B cell (primary cell): ENCODE measurements around the gene MRPS11.

ENCODE experiments used
- EZH2 ChIP-seq: IDR thresholded peaks from 2 replicates; pipeline ENCODE4 v1.6.1; 2012; ENCODE audit warnings: borderline replicate concordance, low read depth, mild to moderate bottlenecking, moderate library complexity, low read length; ENCODE audit not compliant: insufficient read depth, poor library complexity, severe bottlenecking
- TF ChIP-seq, protein P1 (sequence below): fragments of 200-600 bp; IDR thresholded peaks from one replicate; pipeline ENCODE4 v1.8.0; 2022; ENCODE audit warnings: antibody characterized with exemption, mild to moderate bottlenecking

- TF ChIP-seq, protein P1, sequence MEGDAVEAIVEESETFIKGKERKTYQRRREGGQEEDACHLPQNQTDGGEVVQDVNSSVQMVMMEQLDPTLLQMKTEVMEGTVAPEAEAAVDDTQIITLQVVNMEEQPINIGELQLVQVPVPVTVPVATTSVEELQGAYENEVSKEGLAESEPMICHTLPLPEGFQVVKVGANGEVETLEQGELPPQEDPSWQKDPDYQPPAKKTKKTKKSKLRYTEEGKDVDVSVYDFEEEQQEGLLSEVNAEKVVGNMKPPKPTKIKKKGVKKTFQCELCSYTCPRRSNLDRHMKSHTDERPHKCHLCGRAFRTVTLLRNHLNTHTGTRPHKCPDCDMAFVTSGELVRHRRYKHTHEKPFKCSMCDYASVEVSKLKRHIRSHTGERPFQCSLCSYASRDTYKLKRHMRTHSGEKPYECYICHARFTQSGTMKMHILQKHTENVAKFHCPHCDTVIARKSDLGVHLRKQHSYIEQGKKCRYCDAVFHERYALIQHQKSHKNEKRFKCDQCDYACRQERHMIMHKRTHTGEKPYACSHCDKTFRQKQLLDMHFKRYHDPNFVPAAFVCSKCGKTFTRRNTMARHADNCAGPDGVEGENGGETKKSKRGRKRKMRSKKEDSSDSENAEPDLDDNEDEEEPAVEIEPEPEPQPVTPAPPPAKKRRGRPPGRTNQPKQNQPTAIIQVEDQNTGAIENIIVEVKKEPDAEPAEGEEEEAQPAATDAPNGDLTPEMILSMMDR = no peak
- TF ChIP-seq EZH2 = no peak
Observed at GRCh38 chr15:88525418-88525817, 57.9 kb downstream of the MRPS11 start.
